GM12878 (cell line): ENCODE data around the gene GRN. TPM values are rescaled to one million over a fixed set of nuclear protein-coding genes. Genes with fewer than 3 reads are reported as not detected.
"Not testable (repeated sequence)": the region's sequence is repeated elsewhere in the genome, so short reads cannot be mapped to it uniquely, and the experiment has no call there.

Experiments used
- ATAC-seq: fragments of 200-7000 bp; cut with Tn5 transposase; 3 replicates; pipeline ENCODE4 v1.9.1; 2020; ENCODE audit warnings: mild to moderate bottlenecking, moderate library complexity
- BruUV-seq: library from RNA; stranded (reverse); fragments of 400-500 nt; replicated peaks from 2 replicates; lab custom pipeline; 2021; lab: Mats Ljungman, UMichigan
- CTCF ChIA-PET: fragments of 300-600 bp; sonication (Branson Sonifier 250); formaldehyde crosslinking; extraction: SDS; loops from one replicate; lab custom pipeline; 2021; ENCODE audit warnings: inconsistent platforms; lab: Yijun Ruan, JAX
- POLR2A ChIA-PET: fragments of 350-600 bp; formaldehyde crosslinking; extraction: SDS; loops from one replicate; lab custom pipeline; 2021; ENCODE audit warnings: inconsistent platforms; lab: Charles Lee
- RAD21 ChIA-PET: fragments of 300-600 bp; sonication (Branson Sonifier 250); formaldehyde crosslinking; loops from one replicate; lab custom pipeline; 2023; ENCODE audit warnings: antibody characterized with exemption; ENCODE audit not compliant: unreplicated experiment; lab: Charles Lee
- SMC1A ChIA-PET: fragments of 300-600 bp; sonication (Branson Sonifier 250); formaldehyde crosslinking; loops from one replicate; lab custom pipeline; 2023; ENCODE audit not compliant: unreplicated experiment, uncharacterized antibody; lab: Charles Lee
- DNase-seq: peaks from one replicate; pipeline ENCODE4 v3.0.0-alpha.2; 2011; ENCODE audit warnings: low read depth, low spot score
- FAIRE-seq: peaks from 3 replicates; lab custom pipeline; 2011; peaks lifted over from hg19 to GRCh38; lab: Jason Lieb, UNC
- H2AFZ ChIP-seq: 2 replicates; pipeline ENCODE4 v1.6.0; 2011; ENCODE audit warnings: low read depth, low read length, control low read depth; ENCODE audit not compliant: control insufficient read depth
- H3K27ac ChIP-seq: 2 replicates; pipeline ENCODE4 v1.5.1; 2011; ENCODE audit warnings: control low read depth; ENCODE audit not compliant: control insufficient read depth, insufficient read depth
- H3K27me3 ChIP-seq, 2 experiments: replicated peaks in 1 of 2; 2 replicates each; pipeline versions ENCODE4 v1.6.0 to v1.6.1; 2011; ENCODE audit warnings: low read length in 1 of 2; ENCODE audit not compliant: control insufficient read depth in 2 of 2, insufficient read depth in 2 of 2
- H3K36me3 ChIP-seq, 2 experiments: 2 replicates each; pipeline ENCODE4 v1.5.1; 2011; ENCODE audit warnings: low read length in 1 of 2; ENCODE audit not compliant: control insufficient read depth in 2 of 2, insufficient read depth in 2 of 2
- H3K4me1 ChIP-seq: 2 replicates; pipeline ENCODE4 v1.6.1; 2011; ENCODE audit warnings: mild to moderate bottlenecking, low read length, moderate library complexity, mixed read lengths; ENCODE audit not compliant: control insufficient read depth, insufficient read depth
- H3K4me2 ChIP-seq: 2 replicates; pipeline ENCODE4 v1.6.0; 2011; ENCODE audit warnings: control low read depth; ENCODE audit not compliant: control insufficient read depth, insufficient read depth
- H3K4me3 ChIP-seq: fragments of 200-600 bp; sonication (generic); 2 replicates; pipeline ENCODE4 v1.5.1; 2016
- H3K79me2 ChIP-seq: 2 replicates; pipeline ENCODE4 v1.6.0; 2011; ENCODE audit warnings: low read length; ENCODE audit not compliant: control insufficient read depth, insufficient read depth
- H3K9ac ChIP-seq: 2 replicates; pipeline ENCODE4 v1.8.0; 2011; ENCODE audit warnings: low read length, control low read depth, mixed read lengths; ENCODE audit not compliant: control insufficient read depth, insufficient read depth
- H3K9me3 ChIP-seq: replicated peaks from 3 replicates; pipeline ENCODE4 v1.5.1; 2011; ENCODE audit warnings: mild to moderate bottlenecking, low read length; ENCODE audit not compliant: control insufficient read depth, insufficient read depth
- H4K20me1 ChIP-seq: 2 replicates; pipeline ENCODE4 v1.6.0; 2011; ENCODE audit not compliant: control insufficient read depth, insufficient read depth
- ASH2L ChIP-seq: fragments of 300-600, 200-600 bp; sonication (generic); IDR thresholded peaks from 2 replicates; pipeline ENCODE4 v1.6.1; 2017; ENCODE audit warnings: low read depth, mild to moderate bottlenecking, borderline replicate concordance
- BCL11A ChIP-seq: IDR thresholded peaks from 2 replicates; pipeline ENCODE4 v1.6.1; 2011; ENCODE audit warnings: low read depth, low read length
- CREM ChIP-seq: IDR thresholded peaks from 2 replicates; pipeline ENCODE4 v1.6.1; 2014; ENCODE audit warnings: antibody characterized with exemption, low read depth
- IKZF1 ChIP-seq: fragments of 450-650 bp; conservative IDR thresholded peaks from 2 replicates; pipeline ENCODE4 v1.6.1; 2017; ENCODE audit warnings: antibody characterized with exemption, mild to moderate bottlenecking
- MEF2A ChIP-seq: IDR thresholded peaks from 2 replicates; pipeline ENCODE4 v1.6.1; 2011; ENCODE audit warnings: low read depth, mild to moderate bottlenecking, low read length, moderate library complexity; ENCODE audit not compliant: insufficient read depth
- NBN ChIP-seq: fragments of 450-650 bp; IDR thresholded peaks from 2 replicates; pipeline ENCODE4 v1.6.1; 2016
- NR2F1 ChIP-seq: fragments of 450-650 bp; conservative IDR thresholded peaks from 2 replicates; pipeline ENCODE4 v1.6.1; 2017; ENCODE audit warnings: mild to moderate bottlenecking
- PAX5 ChIP-seq: IDR thresholded peaks from 2 replicates; pipeline ENCODE4 v1.6.1; 2011; ENCODE audit warnings: low read depth, low read length, borderline replicate concordance
- PML ChIP-seq: IDR thresholded peaks from 2 replicates; pipeline ENCODE4 v1.6.1; 2012; ENCODE audit warnings: low read length, inconsistent platforms
- RUNX3 ChIP-seq: IDR thresholded peaks from 2 replicates; pipeline ENCODE4 v1.6.1; 2012; ENCODE audit warnings: low read length, inconsistent platforms
- SIN3A ChIP-seq: IDR thresholded peaks from 2 replicates; pipeline ENCODE4 v1.6.1; 2012; ENCODE audit warnings: low read depth, low read length, improper control_type of control experiment
- TAF1 ChIP-seq: IDR thresholded peaks from 2 replicates; pipeline ENCODE4 v1.6.1; 2011; ENCODE audit warnings: mild to moderate bottlenecking, low read depth, low read length, borderline replicate concordance
- TCF12 ChIP-seq: IDR thresholded peaks from 2 replicates; pipeline ENCODE4 v1.6.1; 2011; ENCODE audit warnings: low read depth, mild to moderate bottlenecking, low read length
- YY1 ChIP-seq: IDR thresholded peaks from 2 replicates; pipeline ENCODE4 v1.6.1; 2011; ENCODE audit warnings: low read depth, mild to moderate bottlenecking, low read length
- ZNF384 ChIP-seq: IDR thresholded peaks from 2 replicates; pipeline ENCODE4 v1.6.1; 2012; ENCODE audit warnings: low read depth, mild to moderate bottlenecking, low read length, improper control_type of control experiment, borderline replicate concordance
- WGBS: methylation state at CpG from one replicate; pipeline ENCODE4 v1.1.6; 2016; ENCODE audit warnings: low lambda C conversion rate; ENCODE audit not compliant: insufficient replicate concordance, insufficient coverage; ENCODE audit errors: missing lambda C conversion rate; 5-methylcytosine and 5-hydroxymethylcytosine counted together
- in situ Hi-C: fragments of 300-500 bp; cut with MboI; formaldehyde crosslinking; loops from 9 replicates; pipeline ENCODE4 v1.14.3; 2018; ENCODE audit warnings: mixed read lengths
- intact Hi-C: fragments of 100-400 bp; cut with micrococcal nuclease; formaldehyde crosslinking; loops from one replicate; pipeline ENCODE4 v1.14.2; 2022; ENCODE audit not compliant: unreplicated experiment
- polyA plus RNA-seq, 11 experiments: library from polyadenylated mRNA; depleted of rRNA in 4 of 11; unstranded in 6 of 11; stranded (reverse) in 5 of 11; fragments of >200 nt; fragmentation: Nextera tagmentation in 4 of 11; fragmentation: Illumina TruSeq in 1 of 11; extraction: Ambion mirVana in 4 of 11; extraction: Trizol in 1 of 11; gene quantifications; 1 replicate in 1 of 11; 2 replicates in 10 of 11; pipeline versions ENCODE4 v1.2.1 to v1.2.3, GENCODE V29; 2011 to 2016; ENCODE audit warnings: inconsistent platforms in 2 of 11, missing spikeins in 2 of 11, low read depth in 1 of 11
- total RNA-seq, 4 experiments: library from RNA; depleted of rRNA in 3 of 4; stranded (reverse); fragments of >200 nt in 3 of 4; fragmentation: Illumina TruSeq in 1 of 4; extraction: Trizol in 1 of 4; gene quantifications; 2 replicates each; pipeline versions ENCODE4 v1.2.1 to v1.2.3, GENCODE V29; 2013 to 2021

GRN gene
- total and polyA plus RNA-seq, 10 of the 15 experiments (the other 5 are each of a cell fraction or from before 2014, with no cell fraction given), result 22.3 to 389 (median 139) TPM

DNA sequence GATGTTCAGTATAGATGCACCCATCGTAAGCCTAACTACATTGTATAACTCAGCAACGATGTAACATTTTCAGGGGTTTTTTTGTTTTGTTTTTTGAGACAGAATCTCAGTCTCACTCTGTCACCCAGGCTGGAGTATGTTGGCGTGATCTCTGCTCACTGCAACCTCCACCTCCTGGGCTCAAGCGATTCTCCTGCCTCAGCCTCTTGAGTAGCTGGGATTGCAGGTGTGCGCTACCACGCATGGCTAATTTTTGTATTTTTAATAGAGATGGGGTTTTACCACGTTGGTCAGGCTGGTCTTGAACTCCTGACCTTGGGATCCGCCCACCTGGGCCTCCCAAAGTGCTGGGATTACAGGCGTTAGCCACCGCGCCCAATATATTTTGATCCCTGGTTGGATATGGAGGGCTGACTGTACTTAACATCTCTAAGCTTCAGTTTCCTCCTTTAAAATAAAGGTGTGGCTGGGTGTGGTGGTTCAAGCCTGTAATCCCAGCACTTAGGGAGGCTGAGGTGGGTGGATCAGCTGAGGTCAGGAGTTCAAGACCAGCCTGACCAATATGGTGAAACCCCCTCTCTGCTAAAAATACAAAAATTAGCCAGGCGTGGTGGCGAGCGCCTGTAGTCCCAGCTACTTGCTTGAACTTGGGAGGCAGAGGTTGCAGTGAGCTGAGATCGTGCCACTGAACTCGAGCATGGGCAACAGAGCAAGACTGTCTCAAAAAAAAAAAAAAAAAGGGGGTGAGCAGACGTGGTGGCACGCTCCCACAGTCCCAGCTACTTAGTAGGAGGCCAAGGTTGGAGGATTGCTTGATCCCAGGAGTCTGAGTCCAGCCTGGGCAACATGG, 2.3 kb downstream of the GRN start:
- in situ Hi-C loops, DNase-seq, BruUV-seq, H2AFZ ChIP-seq, H4K20me1 ChIP-seq, H3K9me3 ChIP-seq, H3K27me3 ChIP-seq: not testable (repeated sequence)
- under 1% methylated on average over 16 of the region's 18 CpGs for WGBS
- Histone ChIP-seq H3K27ac (peak overlapping the region; percentile 92), H3K79me2 (peaks cover 34% of the 10 kb centered on the region), H3K9ac (peak overlapping the region; percentile 9; the same call in 1 of the 2 replicates), H3K4me2 (peak overlapping the region; percentile 97), H3K36me3 (peaks cover 15 to 19% of the 10 kb centered on the region in 2 experiments; a peak in 3 of 4 replicates), H3K4me3 (peak overlapping the region; percentile 87), H3K4me1 (peaks cover 44% of the 10 kb centered on the region)
- SMC1A ChIA-PET, result interaction anchor here (0.6 to 1.9 kb wide), 12 partner anchors 13 to 1010 kb away, joined by 3 to 12 read pairs (median 4); partner anchors contain the start of gene FAM171A2
- TF ChIP-seq ASH2L, result peak; percentile 51; the same call in 1 of the 2 replicates
- peak; percentile 41; the same call in 1 of the 2 replicates for TF ChIP-seq CREM
- 0 out of 2 replicates have a peak, but pooled peaks have one; percentile 17 for TF ChIP-seq NBN
- 0 out of 2 replicates have a peak, but pooled peaks have one; percentile 12 for TF ChIP-seq SIN3A
- peak; percentile 9; the same call in 1 of the 2 replicates for TF ChIP-seq IKZF1
- peak; percentile 29; the same call in 1 of the 2 replicates for TF ChIP-seq ZNF384
- peak; percentile 98 for TF ChIP-seq NR2F1
- TF ChIP-seq RUNX3, result peak; percentile 66
- TF ChIP-seq PML, result 0 out of 2 replicates have a peak, but pooled peaks have one; percentile 41
- 0 out of 2 replicates have a peak, but pooled peaks have one; percentile 7 for TF ChIP-seq TAF1
- TF ChIP-seq BCL11A, result 0 out of 2 replicates have a peak, but pooled peaks have one; percentile 17
- peak; percentile 70 for TF ChIP-seq PAX5
- TF ChIP-seq MEF2A, result peak; percentile 51; the same call in 1 of the 2 replicates
- 0 out of 2 replicates have a peak, but pooled peaks have one; percentile 18 for TF ChIP-seq YY1
- 0 out of 2 replicates have a peak, but pooled peaks have one; percentile 35 for TF ChIP-seq TCF12
- intact Hi-C loops, result loop anchor here (2.0 to 5.0 kb wide), 2 partner anchors 129 to 145 kb away; partner anchors contain the start of gene UBTF
- ATAC-seq (peak; percentile 11), FAIRE-seq (peak; percentile 54)
- CTCF ChIA-PET, result interaction anchor here (0.6 to 12.5 kb wide), 11 partner anchors 15 to 375 kb away, joined by 3 to 154 read pairs (median 4); partner anchors contain the start of gene SLC25A39
- POLR2A ChIA-PET, result interaction anchor here (0.6 to 1.6 kb wide), 8 partner anchors 17 to 1676 kb away, joined by 3 to 6 read pairs (median 4); partner anchors contain the start of gene HDAC5
- RAD21 ChIA-PET, result interaction anchor here (0.6 to 2.6 kb wide), 12 partner anchors 9 to 729 kb away, joined by 3 to 12 read pairs (median 4); partner anchors contain the start of genes FAM171A2 and SLC25A39
